HG03342 (cell line): ENCODE results near the gene NME1.
"Not testable (repeated sequence)": the region's sequence is repeated elsewhere in the genome, so short reads cannot be mapped to it uniquely, and the experiment has no call there.

Experiments
- ATAC-seq: cut with Tn5 transposase; IDR thresholded peaks from one replicate; pipeline ENCODE4 v1.9.1; 2021; ENCODE audit warnings: mild to moderate bottlenecking, moderate library complexity; ENCODE audit not compliant: unreplicated experiment

Gene NME1

DNA sequence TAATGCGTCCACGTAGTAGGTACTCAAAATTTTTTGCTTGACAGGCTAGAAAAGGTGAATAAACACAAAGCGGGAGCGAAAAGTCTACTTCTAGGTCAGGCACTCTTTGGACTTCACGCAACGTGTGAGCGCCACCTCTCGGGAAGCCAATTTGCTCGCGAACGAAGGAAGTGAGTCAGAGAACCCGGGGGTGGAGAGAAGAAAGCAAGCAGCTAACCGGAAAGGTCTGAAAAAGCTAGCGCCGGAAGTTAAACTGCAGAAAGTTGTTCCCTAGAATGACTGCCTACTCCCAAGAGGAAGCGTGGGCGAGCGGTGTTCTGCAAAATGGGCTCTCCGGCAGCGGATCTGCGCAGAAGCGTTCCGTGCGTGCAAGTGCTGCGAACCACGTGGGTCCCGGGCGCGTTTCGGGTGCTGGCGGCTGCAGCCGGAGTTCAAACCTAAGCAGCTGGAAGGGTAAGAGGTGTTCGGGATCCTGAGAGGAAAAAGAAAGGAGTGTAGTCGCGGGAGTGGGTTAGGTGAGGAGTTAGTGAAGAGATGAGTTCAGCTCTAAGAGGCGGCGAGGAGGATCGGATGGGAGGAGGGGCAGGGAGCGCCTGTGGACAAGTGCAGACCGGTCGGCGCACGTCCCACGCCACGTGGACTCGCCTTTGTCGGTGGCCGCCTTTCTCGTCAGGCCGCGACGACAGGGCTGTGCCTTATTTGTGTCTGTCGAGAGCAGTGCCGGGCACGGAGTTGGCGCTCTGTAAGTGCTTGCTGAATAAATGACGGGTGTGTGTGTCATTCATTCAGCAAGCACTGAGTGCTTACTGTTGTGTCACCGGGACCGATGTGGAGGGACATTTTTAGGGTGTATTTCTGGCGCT lies at the start of gene NME1:
TSS of gene NME1 (plus strand) at position 350 of the 863 bp plus-strand sequence. CDS start 2,096 bp downstream, outside the sequence.
- peak; percentile 93 for ATAC-seq

DNA sequence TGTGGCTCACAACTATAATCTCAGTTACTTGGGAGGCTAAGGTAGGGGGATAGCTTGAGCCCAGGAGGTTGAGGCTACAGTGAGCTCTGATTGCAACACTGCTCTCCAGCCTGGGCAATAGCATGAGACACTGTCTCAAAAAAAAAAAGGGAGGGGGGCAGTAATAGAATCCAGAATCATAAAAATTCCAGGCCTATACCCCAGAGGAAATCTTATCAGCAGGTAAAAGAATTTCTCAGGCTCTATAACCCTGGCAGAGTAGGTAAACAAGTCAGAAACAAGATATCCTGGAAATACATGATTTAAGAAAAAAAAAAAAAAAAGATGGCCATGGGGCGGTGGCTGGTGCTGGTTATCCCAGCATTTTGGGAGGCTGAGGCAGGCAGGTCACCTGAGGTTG lies 45.6 kb upstream of the NME1 start:
- no peak for ATAC-seq

DNA sequence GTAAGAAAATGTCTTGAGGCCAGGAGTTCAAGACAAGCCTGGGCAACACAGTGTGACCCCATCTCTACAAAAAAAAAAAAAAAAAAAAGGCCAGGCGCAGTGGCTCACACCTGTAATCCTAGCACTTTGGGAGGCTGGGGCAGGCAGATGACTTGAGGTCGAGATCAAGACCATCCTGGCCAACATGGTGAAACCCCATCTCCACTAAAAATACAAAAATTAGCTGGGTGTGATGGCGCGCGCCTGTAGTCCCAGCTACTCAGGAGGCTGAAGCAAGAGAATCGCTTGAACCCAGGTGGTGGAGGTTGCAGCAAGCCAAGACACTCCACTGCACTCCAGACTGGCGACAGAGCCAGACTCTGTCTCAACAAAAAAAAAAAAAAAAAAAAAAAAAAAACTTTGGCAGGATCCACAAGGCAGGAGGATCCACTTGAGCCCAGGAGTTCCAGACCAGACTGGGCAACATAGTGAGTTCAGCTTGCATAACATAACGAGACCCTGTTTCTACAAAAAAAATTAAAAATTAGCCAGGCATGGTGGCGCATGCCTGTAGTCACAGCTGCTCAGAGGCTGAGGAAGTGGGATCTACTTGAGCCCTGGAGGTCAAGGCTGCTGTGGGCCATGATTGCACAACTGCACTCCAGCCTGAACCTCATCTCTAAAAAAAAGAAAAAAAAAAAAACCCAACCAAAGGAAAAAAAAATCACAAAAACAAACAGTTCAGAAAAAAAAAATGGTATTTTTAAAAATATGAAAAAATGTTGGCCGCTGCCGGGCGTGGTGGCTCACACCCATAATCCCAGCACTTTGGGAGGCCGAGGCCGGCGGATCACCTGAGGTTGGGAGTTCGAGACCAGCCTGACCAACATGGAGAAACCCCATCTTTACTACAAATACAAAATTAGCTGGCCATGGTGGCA lies 40.8 kb upstream of the NME1 start:
- ATAC-seq, result not testable (repeated sequence)

DNA sequence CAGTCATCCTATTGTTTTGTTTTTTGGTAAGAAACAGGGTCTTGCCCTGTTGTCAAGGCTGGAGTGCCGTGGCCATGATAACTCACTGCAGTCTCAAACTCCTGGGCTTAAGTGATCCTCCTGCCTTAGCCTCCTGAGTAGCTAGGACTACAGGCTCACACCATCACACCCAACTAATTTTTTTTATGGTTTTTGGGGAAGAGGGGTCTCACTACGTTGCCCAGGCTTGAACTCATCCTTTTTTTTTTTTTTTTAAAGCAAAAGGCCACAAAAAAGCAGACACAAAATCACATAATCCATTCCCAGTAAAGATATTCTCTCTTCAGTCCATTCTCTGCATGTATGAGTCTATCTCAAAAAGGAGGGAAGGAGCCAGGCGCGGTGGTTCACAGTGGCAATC lies 38.2 kb upstream of the NME1 start:
- ATAC-seq, result no peak

DNA sequence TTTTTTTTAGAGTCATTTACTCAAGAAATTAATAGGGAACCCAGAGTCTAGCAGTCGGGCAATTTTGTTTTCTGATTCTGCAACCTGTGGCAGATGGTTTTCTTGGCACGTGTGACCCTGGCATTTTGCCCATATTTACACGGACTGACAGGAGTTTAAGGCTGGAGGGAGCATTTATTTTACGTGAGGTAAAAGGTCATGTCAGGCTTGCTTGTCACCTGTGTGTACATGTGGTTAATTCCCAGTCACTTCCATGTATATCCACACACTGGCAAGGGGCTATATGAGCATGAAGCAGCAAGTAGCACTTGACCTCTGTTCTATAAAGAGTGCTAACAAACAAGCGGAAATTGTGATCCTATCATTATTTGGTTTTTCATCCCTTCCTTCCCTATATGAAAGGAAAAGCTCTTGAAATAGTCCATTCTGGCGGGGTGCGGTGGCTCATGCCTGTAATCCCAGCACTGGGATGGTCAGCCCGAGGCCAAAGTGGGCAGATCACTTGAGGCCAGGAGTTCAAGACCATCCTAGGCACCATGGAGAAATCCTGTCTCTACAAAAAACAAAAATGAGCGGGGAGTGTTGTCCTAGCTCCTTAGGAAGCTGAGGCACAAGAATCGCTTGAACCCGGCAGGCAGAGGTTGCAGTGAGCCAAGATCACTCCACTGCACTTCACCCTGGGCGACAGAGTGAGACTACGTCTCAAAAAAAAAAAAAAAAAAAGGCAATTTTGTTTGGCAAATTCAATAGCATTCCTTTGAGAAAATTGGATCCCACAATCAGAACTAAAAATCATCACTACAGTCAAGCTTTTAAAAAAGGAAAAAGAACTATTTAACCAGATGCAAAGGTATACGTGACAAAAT lies 34.8 kb upstream of the NME1 start:
- ATAC-seq, result no peak

DNA sequence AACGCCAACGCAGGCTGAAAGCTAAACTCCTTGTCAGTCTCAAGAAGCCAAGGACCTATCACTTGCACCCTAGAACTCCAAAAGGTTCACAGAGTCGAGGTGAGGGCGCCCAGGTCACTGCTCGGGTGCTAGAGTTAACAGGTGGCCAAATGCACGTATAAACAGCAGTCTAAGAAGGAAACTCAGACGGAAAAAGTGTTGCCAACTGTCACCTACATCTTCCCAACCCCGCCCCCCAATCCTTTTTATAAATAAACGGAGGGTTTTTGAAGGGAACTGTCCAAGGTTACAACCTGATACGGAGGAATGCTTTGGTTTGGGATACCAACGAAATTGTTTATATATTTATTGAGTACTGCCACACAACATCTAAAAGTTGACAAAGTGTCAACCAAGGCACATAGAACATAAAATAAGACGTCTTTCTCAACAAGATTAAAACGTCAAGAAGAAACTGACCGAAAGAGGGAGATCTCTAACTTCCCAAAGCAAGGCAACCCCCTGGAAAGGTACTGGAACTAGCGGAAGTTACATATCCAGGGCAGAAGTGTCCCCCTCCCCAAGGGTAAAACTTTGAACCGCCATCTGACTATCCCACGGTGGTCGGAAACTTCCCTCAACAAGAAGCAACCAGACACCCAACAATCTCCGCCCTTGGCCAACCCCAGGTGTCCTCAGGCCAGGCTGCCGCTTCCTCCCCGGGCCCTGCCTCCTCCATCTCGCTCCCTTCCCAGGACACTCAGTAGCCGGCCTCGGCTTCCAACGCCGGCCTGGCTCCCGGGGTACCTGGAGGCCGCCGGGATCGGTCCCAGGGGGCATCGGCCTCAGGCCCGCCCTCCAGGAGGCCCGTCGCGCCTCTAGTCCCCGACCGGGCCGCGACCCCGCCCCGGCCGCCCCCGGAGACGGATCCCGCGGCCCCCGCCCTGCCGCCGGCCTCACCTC lies 33.7 kb upstream of the NME1 start:
- ATAC-seq, result peak; percentile 24

DNA sequence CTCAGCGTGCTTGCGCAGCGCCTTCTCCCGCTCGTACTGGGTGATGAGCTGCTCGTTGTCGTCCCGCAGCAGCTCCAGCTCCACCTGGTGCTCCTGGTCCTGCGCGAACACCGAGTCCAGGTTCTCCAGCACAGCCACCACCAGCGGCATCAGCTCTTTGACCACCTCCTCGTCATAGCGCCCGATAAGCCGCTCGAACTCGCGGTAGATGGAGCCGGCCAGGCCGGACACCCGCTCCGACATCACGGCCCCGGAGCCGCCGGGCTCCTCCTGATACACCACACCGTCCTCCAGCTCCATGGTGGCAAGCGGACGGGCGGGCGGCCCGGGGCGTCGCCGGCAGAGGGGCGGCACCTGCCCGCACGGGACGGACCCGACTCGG lies 33.0 kb upstream of the NME1 start:
- peak; percentile 28 for ATAC-seq

DNA sequence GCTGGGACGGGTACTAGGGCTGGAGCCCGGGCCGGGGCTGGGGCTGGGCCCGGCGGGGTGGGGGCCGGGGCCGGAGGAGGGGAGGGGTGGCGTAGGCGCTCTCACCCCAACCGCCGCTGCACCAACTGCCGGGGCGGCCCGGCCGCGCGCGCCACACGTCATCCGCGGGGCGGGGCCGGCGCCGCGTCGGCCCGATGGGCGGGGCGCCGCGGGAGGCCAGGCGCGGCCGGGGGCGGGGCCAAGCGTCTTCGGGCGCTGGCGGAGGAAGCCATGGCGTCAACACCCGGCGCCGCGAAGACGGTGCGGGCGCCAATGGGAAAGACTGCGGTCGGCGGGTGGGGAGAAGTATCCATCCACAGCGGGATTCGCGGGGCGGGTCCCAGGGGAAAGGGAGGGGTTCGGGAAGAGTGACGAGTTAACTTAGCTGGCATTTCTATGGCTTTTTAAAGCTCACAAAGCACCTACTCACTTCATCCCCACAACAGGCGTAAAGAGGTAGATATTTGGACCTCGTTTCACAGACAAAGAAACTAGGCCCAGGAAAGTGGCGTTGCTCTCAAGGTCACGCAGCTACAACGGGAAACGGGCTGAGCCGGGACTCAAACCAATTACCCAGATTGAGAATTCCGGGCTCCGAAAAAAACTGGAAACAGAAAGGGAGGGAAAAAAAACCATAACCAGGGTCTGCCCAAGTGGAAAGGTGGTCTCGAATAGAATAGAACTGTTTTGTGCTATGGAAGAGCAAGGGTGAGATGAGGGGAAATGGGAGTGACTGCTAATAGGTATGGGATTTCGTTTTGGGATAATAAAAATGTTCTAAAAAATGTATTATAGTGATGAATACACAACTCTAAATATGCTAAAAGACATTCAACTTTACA lies 32.4 kb upstream of the NME1 start, which contains the start of gene SPAG9:
TSS of gene SPAG9 (minus strand) at position 130 of the 881 bp plus-strand sequence. CDS start 212 bp downstream, outside the sequence.
- ATAC-seq, result peak; percentile 61

DNA sequence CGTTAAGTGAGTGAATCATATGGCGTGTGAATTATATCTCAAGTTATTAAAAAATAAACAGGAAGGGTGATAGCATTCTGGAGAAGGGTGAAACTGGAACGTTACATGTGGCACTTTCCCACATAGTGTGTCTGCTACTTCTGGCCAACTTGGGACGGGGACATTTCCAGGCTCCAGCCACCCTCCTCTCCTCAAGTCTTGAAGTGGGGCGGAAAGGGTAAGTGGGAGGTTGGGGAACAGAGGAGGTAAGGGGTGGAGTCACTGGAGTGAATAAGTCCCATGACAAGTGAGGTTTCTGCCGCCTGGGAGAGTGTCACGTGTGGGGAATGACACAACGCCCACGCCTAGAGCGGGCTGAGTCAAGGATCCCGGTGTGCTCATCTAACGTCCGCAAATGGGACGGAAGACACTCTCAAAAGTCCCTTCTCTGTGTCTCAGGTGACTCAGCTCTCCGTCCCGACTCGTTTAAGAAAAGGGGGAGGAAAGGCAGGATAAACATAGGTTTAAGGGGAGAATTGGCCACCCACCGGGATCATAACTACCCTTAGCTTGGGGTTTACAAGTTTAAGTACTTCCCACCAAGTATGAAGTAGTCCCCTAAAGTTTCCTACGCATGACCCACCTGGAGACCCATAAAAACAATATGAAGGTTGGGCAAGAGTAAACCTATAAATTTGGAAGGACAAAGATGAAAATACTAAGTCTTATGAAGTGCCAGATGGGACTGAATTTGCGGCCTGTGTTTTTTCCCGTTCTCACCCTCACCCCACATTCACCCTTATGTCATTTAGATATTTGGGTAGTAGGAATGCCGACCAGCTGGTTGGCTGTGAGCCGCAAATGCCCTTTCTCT lies 31.5 kb upstream of the NME1 start:
- peak; percentile 43 for ATAC-seq

DNA sequence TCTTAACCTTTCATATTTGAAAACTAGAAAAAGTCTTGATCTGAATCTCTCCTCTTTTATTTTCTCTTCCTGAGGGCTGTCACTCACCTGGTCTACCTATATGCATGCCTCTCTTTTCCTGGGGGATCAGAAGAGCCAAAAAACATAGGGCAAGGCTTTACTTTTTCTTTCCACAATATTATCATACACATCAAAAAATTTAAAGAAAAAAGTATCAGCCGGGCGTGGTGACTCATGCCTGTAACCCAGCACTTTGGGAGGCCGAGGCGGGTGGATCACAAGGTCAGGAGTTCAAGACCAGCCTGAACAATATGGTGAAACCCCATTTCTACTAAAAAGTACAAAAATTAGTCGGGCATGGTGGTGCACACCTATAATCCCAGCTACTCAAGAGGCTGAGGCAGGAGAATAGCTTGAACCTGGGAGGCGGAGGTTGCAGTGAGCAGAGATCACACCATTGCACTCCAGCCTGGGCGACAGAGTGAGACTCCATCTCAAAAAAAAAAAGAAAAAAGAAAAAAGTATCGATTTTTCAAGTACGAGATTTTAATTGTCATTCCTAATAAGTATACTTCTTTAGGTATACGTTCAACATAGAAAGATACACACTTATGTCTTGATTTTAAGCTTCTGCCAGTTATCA lies 30.8 kb upstream of the NME1 start:
- not testable (repeated sequence) for ATAC-seq

DNA sequence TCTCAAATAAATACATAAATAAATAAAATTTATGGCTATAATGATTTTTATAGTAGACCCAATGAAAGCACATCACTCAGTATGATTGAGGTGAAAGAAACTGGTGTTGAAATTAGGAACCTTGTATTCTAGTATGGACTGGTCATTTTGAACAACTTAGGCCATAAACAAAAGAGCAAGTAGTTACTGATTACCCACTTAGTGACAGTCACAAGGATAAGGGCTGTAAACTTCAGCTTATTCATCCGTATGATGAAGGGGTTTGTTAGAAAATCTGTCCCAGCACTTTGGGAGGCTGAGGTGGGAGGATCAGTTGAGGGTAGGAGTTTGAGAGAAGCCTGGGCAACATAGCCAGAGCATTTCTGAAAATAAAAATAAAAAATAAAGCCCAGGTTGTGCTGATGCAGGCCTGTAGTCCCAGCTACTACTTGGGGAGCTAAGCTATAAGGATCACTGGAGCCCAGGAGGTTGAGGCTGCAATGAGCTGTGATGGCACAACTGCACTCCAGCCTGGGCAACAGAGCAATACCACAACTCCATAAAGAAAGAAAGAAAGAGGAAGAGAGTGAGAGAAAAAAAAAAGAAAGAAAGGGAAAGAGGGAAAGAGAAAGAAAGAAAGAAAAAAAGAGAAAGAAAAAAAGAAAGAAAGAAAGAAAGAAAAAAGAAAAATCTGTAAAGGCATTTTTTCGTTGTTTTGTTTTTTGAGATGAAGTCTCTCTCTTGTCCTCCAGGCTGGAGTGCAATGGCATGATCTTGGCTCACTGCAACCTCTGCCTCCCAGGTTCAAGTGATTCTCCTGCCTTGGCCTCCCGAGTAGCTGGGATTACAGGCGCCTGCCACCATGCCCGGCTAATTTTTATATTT lies 28.5 kb upstream of the NME1 start:
- ATAC-seq, result no peak

DNA sequence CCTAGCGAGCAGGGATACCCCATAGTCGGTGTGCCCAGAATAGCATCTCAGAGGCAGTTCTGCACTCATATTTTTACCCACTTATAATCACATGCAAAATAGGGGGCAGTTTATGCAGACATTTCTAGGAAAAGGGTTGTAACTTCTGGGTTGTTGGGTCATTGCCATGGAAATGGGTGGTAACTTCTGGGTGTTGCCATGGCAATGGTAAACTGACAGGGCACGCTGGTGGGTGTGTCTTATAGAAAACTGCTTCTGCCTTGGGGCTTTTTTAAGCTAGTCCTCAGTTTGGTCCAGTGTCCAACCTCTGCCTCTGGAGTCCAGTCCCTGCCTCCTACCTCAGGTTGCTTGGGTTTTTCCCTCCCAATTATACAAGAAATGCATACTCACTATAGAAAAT lies 25.3 kb upstream of the NME1 start:
- ATAC-seq, result no peak

DNA sequence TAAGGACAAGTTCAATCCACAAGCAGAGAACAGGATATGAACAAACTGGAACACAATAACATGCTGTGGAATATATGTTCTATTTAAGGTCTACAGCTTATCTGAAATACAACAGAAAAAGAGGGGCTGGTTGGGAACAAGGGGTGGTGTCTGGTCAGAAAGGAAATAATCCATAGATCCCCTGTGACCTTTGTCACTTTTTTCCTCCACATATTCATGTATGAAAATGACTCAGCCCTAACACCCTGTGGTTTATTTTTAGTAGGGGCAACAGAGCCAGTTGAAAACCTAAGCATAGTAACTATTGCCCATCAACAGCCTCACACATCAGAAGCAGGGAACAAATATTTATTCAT lies 20.4 kb upstream of the NME1 start:
- ATAC-seq, result peak; percentile 79

DNA sequence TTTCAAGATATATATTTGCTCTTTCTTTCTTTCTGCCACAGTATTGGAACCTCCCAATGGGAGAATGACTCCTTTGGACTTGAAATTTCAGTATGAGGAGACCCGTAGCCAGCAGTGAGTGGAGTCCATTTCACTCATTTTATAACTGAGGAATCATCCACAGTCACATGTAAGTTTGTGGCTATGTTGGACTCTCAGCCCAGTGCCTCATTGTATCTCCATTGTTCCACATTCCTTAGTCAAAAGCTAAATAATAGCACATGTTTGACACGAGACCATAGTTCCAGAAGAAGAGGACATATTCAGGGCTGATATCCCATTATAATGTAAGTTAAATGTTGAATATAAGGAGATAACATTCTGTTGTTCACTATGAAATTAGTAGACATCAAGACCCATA lies 20.0 kb upstream of the NME1 start:
- ATAC-seq, result no peak

DNA sequence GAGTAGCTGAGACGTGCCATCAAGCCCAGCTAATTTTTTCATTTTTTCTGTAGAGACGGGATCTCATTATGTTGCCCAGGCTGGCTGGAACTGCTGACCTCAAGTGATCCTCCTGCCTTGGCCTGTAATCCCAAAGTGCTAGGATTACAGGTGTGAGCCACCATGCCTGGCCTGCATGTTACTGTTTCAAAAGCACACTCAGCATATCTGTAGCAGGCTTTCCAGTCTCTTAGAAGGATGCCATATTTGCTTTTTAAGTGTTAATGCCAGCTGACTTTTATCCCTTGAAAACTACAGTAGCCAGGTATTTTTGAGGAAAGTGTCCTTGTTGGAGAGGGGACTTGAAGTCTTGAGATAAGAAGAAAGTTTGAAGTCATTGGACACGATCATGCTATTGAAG lies 17.4 kb upstream of the NME1 start:
- ATAC-seq, result no peak

DNA sequence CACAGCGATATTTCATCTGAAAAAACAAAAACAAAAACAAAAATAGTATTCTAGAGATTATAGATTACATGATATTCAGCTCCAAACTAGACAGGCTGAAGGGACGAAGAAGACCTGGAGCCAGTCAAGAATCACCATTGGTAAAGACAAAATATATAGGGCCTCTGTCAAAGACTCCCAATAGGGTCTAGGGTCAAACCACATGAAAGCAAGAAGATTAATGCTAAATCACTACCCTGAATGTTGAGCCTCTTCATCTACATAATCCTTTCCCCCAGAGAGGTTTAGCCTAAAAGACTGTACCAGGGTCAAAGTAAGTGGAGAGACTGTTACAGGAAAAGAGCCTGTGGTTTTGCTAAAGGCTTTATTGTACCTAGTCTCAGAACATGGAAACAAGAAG lies 10.8 kb upstream of the NME1 start:
- no peak for ATAC-seq
